ENCODE data around the gene CD151.

The CD151 gene

DNA sequence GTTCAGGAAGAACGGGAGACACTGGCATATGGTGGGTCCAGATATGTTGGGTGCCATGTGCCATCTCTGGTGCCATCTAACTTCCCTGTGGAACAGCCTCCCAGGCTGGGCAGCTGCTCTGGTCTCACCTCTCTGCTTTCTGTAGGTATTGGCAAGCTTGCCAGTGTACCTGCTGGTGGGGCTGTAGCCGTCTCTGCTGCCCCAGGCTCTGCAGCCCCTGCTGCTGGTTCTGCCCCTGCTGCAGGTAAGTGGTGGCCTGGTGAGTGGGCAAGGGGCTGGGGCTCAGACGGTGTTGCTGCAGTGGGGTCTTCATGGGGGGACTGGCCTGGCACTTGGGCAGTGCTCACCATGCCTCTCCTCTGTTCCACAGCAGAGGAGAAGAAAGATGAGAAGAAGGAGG is 20.4 kb upstream of the CD151 start:
- DNase-seq (ENCODE audit: extremely low spot score, insufficient read length, low read depth) (no peak), FAIRE-seq (no peak)

DNA sequence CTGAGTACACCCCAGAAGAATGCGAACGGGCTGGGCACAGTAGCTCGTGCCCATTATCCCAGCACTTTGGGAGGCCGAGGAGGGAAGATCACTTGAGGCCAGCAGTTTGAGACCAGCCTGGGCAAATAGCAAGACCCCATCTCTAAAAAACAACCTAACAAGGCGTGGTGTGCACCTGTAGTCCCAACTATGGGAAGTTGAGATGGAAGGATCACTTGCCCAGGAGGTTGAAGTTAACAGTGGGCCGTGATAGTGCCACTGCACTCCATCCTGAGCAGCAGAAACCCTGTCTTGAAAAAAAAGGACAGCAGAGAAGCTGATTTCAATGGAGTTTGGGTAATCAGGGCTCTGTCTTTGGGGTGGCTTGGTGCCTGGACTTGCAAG is 19.7 kb upstream of the CD151 start:
- FAIRE-seq, result no peak
- no peak for DNase-seq (ENCODE audit: extremely low spot score, insufficient read length, low read depth)

DNA sequence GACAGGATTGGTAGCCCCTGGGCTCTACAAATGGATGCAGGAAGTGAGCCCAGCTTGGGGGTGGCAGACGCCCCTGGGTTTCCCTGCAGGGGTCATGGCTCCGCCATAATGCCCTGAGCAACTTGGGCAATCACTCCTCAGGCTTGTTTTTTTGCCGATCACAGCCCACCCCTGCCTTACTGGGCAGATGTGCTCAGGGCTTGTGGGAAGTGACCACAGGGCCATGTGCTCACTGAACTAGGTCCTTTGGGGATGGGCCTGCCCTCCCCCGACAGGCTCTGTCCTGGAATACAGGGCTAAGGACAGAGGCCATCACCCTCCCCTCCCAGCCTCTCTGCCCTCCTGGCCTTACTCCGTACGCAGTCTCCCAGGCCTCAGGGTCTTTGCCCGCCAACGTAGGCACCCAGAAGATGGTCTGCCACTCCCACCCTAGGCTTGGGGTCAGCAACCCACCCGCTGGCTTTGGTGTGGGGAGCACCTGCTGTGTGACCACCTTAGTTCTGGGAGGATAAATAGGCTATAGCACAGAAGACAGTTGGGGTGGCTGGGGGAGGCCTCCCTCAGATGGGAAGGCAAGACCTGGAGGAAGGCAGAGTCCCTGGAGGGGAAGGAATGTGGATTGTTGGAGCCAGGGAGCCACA is 19.2 kb upstream of the CD151 start:
- FAIRE-seq (no peak), DNase-seq (ENCODE audit: extremely low spot score, insufficient read length, low read depth) (no peak)

DNA sequence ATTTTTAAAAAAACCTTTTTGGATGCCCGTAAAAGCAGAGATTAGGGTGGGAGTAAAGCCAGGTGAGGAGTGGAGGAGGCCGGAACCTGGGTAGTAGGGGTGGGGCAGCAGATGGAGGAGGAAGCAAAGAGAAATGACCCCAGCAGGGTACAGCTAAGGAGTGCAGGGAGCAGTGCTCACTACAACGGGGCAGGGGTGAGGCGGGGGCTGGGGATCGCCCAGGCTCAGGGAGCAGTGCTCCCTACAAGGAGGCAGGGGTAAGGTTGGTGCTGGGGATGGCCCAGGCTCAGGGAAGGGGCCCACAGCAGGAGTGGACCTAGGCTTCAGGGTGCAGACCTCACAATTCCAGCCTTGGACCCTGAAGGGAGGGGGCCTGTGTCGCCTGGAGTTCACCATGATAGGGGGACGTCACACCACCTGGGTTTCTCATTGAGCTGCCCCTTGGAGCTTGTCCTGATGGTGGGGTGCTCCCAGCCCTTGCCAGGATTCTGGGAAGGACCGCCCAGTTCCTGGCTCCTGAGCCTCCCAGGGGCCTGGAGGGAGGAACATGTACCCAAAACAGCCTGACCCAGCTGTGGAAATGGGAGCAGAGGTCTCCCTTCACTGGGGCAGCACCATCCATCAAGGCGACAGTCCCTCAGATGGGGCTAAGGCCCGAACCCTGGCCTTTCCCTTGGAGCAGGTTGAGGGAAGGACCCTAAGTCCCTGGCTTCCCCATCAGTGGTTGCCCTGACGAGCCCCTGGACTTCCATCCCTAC is 16.9 kb upstream of the CD151 start:
- FAIRE-seq, result no peak
- no peak for DNase-seq (ENCODE audit: extremely low spot score, insufficient read length, low read depth)

- no peak for DNase-seq (ENCODE audit: extremely low spot score, insufficient read length, low read depth)
- FAIRE-seq, result no peak
These were observed 16.3 kb upstream of the CD151 start for GRCh38 chr11:816433-816779.

DNA sequence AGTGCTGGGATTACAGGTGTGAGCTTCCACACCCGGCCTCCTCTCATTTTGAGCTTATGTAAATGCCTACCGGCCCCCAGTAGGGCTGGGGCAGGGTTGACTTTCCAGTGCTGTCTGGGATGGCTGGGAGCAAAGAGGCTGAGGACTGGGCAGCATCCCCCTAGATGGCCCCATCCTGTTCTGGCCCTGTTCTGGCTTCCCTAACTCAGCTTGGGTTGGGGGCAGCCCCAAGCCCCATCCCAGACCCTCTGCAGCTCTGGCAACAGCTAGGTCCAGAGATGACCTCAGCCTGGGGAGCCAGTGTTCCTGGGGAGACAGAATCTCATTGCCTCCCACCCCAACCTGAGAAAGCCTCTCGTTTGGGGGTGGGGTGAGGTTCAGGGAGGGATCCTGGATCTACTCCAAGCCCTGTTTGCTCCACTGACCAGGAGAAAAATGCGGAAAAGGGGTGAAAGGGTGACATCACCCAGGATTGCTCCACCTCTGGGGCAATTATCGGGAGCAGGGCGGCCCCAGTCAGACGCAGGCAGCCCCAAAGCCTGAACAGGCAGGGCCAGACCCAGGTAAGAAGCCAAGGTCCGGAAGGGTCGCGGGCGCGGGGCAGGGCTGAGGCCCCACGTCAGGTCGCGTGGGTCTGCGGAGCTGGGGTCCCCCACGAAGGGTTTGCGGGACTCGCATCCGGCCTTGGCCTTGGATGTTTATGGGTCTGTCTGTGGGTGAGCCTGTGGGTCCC is 14.2 kb upstream of the CD151 start, which contains the start of gene PNPLA2:
PNPLA2 (plus strand) TSS at position 519 of the 733 bp plus-strand sequence. CDS start 805 bp downstream, outside the sequence.
- FAIRE-seq (no peak), DNase-seq (ENCODE audit: extremely low spot score, insufficient read length, low read depth) (no peak)

DNA sequence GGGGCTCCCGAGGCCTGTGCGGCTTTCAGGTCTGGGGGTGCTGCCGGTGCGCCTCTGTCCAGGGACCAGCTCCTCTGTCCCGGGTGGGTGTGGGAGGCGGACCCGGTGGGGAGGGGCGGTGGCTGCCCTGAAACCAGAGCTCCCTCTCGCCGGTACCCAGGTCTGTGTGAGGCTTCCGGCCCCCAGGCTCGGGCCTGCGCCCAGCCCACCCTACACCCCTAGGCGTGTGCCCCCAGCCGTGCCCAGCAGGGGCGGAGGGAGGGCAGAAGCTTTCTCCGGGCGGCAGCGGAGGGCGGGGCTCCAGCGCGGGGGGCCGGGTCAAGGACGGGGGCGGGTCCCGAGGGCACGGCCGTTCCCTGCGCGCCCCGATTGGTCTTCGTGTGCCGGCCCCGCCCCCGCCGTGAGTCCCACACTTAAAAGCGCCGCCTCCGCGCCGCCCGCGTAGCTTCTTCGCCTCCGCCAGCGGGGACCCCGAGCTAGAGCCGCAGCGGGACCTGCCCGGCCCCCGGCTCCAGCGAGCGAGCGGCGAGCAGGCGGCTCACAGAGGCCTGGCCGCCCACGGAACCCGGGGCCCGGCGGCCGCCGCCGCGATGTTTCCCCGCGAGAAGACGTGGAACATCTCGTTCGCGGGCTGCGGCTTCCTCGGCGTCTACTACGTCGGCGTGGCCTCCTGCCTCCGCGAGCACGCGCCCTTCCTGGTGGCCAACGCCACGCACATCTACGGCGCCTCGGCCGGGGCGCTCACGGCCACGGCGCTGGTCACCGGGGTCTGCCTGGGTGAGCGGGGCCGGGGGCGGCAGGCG is 13.4 kb upstream of the CD151 start:
- FAIRE-seq (peak; percentile 80), DNase-seq (ENCODE audit: extremely low spot score, insufficient read length, low read depth) (no peak)

DNA sequence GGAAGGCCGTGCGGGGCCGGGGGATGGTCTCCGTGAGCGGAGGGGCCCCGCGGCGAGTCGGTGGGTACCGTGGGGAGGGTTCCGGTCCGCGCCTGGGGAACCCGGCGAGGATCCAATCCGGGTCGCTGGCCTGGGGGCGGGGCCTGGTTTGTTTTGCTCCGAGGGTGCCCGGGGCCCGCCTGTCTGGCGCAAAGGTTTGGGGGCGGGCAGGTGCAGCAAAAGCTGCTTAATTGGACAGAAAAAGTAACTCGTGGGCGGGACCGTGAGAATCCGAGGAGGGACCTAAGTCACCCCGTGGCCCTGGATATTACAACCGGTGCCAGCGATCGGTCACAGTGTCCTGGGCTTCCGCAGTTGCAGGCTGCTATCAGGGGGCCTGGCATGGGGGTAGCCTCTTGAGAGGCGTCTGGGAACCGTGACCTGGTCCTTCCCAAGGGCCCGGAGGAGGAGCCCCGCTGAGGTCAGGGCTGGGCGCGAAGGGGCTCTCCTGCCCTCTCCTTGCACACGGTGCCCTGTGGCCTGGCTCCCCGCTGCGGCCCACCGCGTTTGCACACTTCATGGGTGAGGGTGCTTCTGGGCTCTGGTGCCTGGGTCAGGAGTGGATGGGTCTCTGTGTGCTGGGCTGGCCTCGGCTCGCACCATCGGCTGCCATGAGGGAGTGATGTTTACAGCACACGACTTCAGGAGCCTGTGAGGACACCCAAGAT is 12.7 kb upstream of the CD151 start:
- peak; percentile 82 for FAIRE-seq
- DNase-seq (ENCODE audit: extremely low spot score, insufficient read length, low read depth), result no peak

DNA sequence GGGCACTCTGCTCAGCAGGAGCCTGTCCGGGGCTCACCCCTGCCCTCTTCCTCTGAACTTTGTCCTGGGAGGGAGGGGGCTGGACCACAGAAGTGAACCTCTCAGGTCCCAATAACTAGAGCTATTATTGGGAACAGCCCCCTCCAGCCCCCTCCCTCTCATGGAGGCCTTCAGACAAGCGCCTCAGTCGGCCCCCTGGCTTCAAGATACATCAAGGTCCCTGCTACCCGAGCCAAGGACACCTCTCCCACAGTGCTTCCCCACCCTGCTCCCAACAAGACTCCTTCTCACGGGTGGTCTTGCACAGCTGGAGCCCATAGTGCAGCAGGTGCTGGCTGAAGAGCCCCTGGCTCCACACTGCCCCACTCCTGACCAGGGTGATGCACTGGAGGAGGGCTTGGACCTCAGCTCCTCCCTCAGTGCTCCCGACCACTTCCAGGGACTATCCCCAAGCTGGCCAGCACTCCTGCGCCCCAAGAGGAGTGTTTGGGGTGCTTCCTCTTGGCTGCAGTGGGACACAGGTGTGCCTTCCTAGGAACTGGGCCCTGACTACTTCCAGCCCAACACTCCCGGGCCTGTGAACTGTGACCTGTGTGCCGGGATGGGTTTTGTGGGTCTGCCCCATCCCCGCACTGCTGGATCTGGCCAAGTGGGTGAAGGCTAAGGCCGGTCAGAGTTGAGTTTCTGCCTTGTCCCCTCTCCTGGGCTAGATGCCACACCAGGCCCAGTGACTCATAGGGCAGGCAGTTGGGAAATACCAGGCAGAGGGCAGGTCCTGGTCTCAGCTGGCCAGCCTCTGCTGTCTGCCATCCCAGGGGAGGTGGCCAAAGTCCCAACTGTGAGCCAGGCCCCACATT is 11.9 kb upstream of the CD151 start:
- FAIRE-seq (no peak), DNase-seq (ENCODE audit: extremely low spot score, insufficient read length, low read depth) (no peak)

DNA sequence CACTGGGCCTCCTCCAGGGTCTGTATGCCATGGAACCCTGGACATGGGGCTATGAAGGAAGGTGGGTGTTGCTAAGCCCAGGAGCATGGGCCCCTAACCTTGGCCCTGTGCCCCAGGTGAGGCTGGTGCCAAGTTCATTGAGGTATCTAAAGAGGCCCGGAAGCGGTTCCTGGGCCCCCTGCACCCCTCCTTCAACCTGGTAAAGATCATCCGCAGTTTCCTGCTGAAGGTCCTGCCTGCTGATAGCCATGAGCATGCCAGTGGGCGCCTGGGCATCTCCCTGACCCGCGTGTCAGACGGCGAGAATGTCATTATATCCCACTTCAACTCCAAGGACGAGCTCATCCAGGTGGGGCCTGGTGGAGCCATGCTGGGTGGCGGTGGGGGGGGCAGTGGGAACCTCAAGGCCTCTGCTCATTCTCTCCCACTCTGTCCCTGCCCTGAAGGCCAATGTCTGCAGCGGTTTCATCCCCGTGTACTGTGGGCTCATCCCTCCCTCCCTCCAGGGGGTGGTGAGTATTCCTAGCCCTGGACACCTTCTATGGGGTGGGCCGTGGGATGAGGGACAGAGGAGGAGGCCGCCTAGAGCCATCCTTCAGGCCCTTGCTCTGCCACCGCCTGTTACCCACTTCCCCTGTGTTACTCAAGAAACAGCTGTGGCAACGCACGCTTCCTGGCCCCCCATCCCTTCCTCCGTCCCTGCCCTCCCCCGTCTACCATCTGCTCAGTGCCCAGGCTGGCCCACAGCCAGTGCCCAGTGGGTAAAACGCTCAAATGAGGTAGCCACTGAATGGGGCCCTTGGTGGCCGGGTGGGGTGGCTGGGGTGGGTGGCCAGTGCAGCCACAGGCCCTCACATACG is 11.0 kb upstream of the CD151 start:
- DNase-seq (ENCODE audit: extremely low spot score, insufficient read length, low read depth) (no peak), FAIRE-seq (no peak)

DNA sequence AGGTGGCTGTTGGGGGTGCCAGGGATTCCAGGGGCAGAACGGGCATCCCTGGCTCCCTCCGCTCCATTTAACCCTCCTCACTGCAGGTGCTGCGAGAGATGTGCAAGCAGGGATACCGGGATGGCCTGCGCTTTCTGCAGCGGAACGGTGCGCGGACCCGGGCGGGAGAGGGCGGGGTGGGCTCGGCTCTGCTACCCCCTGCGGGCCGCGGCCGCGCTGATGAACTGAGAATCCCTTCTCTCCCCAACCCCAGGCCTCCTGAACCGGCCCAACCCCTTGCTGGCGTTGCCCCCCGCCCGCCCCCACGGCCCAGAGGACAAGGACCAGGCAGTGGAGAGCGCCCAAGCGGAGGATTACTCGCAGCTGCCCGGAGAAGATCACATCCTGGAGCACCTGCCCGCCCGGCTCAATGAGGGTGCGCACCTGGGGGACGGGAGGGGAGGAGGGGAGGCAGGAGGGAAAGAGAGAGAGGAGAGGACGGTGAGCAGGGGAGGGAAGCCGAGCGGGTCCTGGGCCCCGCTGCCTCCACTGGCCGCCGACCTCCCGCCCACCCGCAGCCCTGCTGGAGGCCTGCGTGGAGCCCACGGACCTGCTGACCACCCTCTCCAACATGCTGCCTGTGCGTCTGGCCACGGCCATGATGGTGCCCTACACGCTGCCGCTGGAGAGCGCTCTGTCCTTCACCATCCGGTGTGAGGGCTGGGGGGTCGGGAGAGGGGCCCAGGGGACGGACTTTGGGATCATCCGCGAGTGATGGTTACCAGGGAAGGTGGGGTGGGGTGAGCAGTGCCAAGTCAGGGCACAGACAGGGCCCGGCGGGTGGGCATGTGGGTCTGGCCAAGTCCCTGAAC is 9.1 kb upstream of the CD151 start:
- FAIRE-seq, result no peak
- no peak for DNase-seq (ENCODE audit: extremely low spot score, insufficient read length, low read depth)

GRCh38 chr11:824292-824880 is 8.4 kb upstream of the CD151 start:
- DNase-seq (ENCODE audit: extremely low spot score, insufficient read length, low read depth) (no peak), FAIRE-seq (no peak)

- FAIRE-seq, result no peak
These were observed 7.8 kb upstream of the CD151 start for GRCh38 chr11:824942-825341.

DNA sequence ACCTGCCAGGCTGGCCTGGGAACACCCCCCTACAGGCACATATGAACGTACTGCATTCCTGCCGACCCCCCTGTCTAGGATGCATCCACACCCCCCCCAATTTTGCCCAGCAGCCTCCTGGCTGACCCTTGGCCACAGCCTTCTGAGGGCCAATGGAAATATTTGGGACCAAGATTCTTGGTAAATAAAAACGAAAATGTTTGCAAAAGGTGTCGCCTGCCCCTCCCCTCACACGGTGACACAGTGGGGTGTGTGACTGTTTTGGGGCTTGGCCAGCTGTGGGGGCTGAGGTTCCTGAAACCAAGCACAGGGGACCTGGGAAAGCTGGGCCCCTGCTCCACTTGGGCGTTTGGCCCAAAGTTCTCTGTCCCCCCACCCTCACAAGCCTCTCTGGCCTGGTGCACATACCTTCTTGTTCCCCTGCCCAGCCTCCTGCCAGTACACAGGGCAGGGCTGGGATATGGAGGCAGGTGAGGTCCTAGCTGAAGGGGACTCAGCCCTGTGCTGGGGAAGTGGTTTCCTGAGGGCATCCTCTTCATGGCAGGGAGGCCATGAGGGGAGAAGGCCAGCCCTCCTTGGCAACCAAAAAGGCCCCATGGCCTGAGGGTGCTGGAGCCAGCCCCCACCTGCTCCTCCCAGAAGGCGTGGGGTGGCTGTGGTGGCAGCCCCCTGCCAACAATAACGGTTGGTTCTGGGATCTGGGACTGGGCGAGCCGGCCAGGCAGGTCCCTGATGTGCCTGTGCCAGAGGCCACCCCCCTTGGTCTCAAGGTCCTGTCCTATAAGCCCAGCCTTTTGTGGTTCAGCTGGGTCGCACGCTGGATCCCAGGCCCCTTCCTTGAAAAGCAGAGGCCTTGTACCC is 7.2 kb upstream of the CD151 start:
- DNase-seq (ENCODE audit: extremely low spot score, insufficient read length, low read depth) (no peak), FAIRE-seq (no peak)

More at GRCh38 chr11:824942-825341, 7.8 kb upstream of the CD151 start:
- no peak for DNase-seq (ENCODE audit: extremely low spot score, insufficient read length, low read depth)

- DNase-seq (ENCODE audit: extremely low spot score, insufficient read length, low read depth), result no peak
- FAIRE-seq, result peak; percentile 72
These were observed 6.5 kb upstream of the CD151 start for GRCh38 chr11:826227-826621.

GRCh38 chr11:826836-827145 is 6.0 kb upstream of the CD151 start:
- FAIRE-seq (no peak), DNase-seq (ENCODE audit: extremely low spot score, insufficient read length, low read depth) (no peak)
